Dermis lymphatic vessel endothelial cell (primary cell): ENCODE measurements around the gene SLC6A15. TPM values are rescaled to one million over a fixed set of nuclear protein-coding genes. Genes with fewer than 3 reads are reported as not detected.

Source experiments
- total RNA-seq: library from RNA; depleted of rRNA; stranded (reverse); fragments of >200 nt; gene quantifications from 2 replicates; pipeline ENCODE4 v1.2.1, GENCODE V29; 2014

SLC6A15 gene
- 1.0 and 1.1 TPM in 2 replicates for total RNA-seq

GRCh38 chr12:84912198-84913128, at the start of gene SLC6A15:
TSS of gene SLC6A15 (minus strand) at chr12:84912799. CDS start at chr12:84892120, 20,679 bp downstream.

Other genes with a start within 250 kb of the SLC6A15 start
- gene TSPAN19, start 123.5 kb upstream of the SLC6A15 start, total RNA-seq, result under 0.01 and 0.09 TPM in 2 replicates
- gene LRRIQ1, start 123.6 kb upstream of the SLC6A15 start, total RNA-seq, result under 0.01 and 0.17 TPM in 2 replicates